C1 segment of cervical spinal cord (tissue), 14 donors: ENCODE measurements around the gene ARPC2.

Source experiments
- DNase-seq, 14 donors: peaks; one replicate each; lab custom pipeline; 2025; lab: John Stamatoyannopoulos, UW

The ARPC2 gene

GRCh38 chr2:218289639-218290315 lies 72.8 kb downstream of the ARPC2 start:
- peak in 1 of 14 donors; percentile 57 for DNase-seq

- no peak for DNase-seq
Measured at GRCh38 chr2:218290316-218291261, 73.6 kb downstream of the ARPC2 start.

GRCh38 chr2:218291318-218292047 lies 74.5 kb downstream of the ARPC2 start:
- DNase-seq = peak in 10 of 14 donors; percentile 42 to 79 (median 58)

GRCh38 chr2:218292048-218293014 lies 75.3 kb downstream of the ARPC2 start, which contains the start of gene TMBIM1:
Gene TMBIM1 (minus strand): TSS chr2:218292503. CDS start chr2:218282141, 10,362 bp downstream.
- DNase-seq = peak in 12 of 14 donors; percentile 41 to 82 (median 65)

- no peak for DNase-seq
Measured at GRCh38 chr2:218293715-218294429, 76.9 kb downstream of the ARPC2 start.

GRCh38 chr2:218294430-218295022 lies 77.5 kb downstream of the ARPC2 start:
- DNase-seq = no peak

GRCh38 chr2:218295029-218295428 lies 78.0 kb downstream of the ARPC2 start:
- DNase-seq = no peak

GRCh38 chr2:218296200-218296599 lies 79.2 kb downstream of the ARPC2 start:
- no peak for DNase-seq

GRCh38 chr2:218296847-218297246 lies 79.9 kb downstream of the ARPC2 start:
- peak in 10 of 14 donors; percentile 13 to 52 (median 41) for DNase-seq

GRCh38 chr2:218298314-218298875 lies 81.4 kb downstream of the ARPC2 start:
- peak in 6 of 14 donors; percentile 17 to 37 (median 26) for DNase-seq

- no peak for DNase-seq
Measured at GRCh38 chr2:218300141-218300540, 83.2 kb downstream of the ARPC2 start.

GRCh38 chr2:218301176-218301819 lies 84.3 kb downstream of the ARPC2 start:
- DNase-seq = peak in 12 of 14 donors; percentile 32 to 82 (median 67)
